Transverse colon (tissue), 4 donors: ENCODE measurements around the gene ZNF683. TPM values are rescaled to one million over a fixed set of nuclear protein-coding genes. Genes with fewer than 3 reads are reported as not detected.
"Not testable (repeated sequence)": the region's sequence is repeated elsewhere in the genome, so short reads cannot be mapped to it uniquely, and the experiment has no call there.

Source experiments
- DNase-seq: peaks from one replicate; pipeline ENCODE4 v3.0.0-alpha.2; 2019
- H3K27ac ChIP-seq, 4 donors: fragments of 200-600 bp; sonication (generic); 2 replicates each; pipeline ENCODE4 v1.5.1; 2016 to 2018; ENCODE audit warnings: inconsistent platforms in 4 of 4
- H3K27me3 ChIP-seq: fragments of 200-600 bp; sonication (generic); 2 replicates; pipeline ENCODE4 v1.5.1; 2017; ENCODE audit warnings: inconsistent platforms
- H3K36me3 ChIP-seq, 4 donors: fragments of 200-600 bp; sonication (generic); 2 replicates each; pipeline ENCODE4 v1.5.1; 2017 to 2019; ENCODE audit warnings: inconsistent platforms in 4 of 4
- H3K4me1 ChIP-seq, 4 donors: fragments of 200-600 bp; sonication (generic); 2 replicates each; pipeline ENCODE4 v1.5.1; 2017 to 2020; ENCODE audit warnings: inconsistent platforms in 4 of 4
- H3K4me3 ChIP-seq, 4 donors: fragments of 200-600 bp; sonication (generic); 1 replicate in 1 of 4; 2 replicates in 3 of 4; pipeline versions ENCODE4 v1.5.1 to v1.6.1; 2017 to 2019; ENCODE audit warnings: inconsistent platforms in 4 of 4
- H3K9me3 ChIP-seq, 2 donors: fragments of 200-600 bp; sonication (generic); 2 replicates each; pipeline ENCODE4 v1.5.1; 2017 to 2019; ENCODE audit warnings: inconsistent platforms in 2 of 2
- EP300 ChIP-seq: sonication (generic); formaldehyde crosslinking; IDR thresholded peaks from one replicate; pipeline ENCODE4 v1.6.1; 2017; ENCODE audit warnings: antibody characterized with exemption, low read depth
- POLR2A ChIP-seq: fragments of 450-650 bp; IDR thresholded peaks from one replicate; pipeline ENCODE4 v1.6.1; 2016; ENCODE audit warnings: antibody characterized with exemption, mild to moderate bottlenecking, moderate library complexity
- POLR2AphosphoS5 ChIP-seq, 3 donors: sonication (generic); formaldehyde crosslinking; IDR thresholded peaks; one replicate each; pipeline ENCODE4 v1.6.1; 2016; ENCODE audit warnings: antibody characterized with exemption in 3 of 3
- WGBS, 2 donors: methylation state at CpG; one replicate each; pipeline ENCODE4 v1.1.5; 2018; ENCODE audit warnings: low coverage in 1 of 2; 5-methylcytosine and 5-hydroxymethylcytosine counted together
- in situ Hi-C, 4 donors: fragments of 200-750 bp; cut with MboI; loops; one replicate each; pipeline versions ENCODE4 v1.15.0 to v1.15.1; 2017; ENCODE audit warnings: low sequenced_read_pairs in 3 of 4, low pct_ligation_motif_present in 1 of 4, low pct_unique_long_range_greater_than_20kb in 1 of 4
- intact Hi-C: fragments of 100-400 bp; cut with DNase I; formaldehyde crosslinking; loops from one replicate; pipeline ENCODE4 v1.15.1; 2023; ENCODE audit warnings: low total_unique reads
- total RNA-seq, 4 donors: library from RNA; depleted of rRNA; stranded (reverse); fragments of >200 nt; gene quantifications; one replicate each; pipeline ENCODE4 v1.1.0, GENCODE V29; 2016
- TF ChIP-seq, protein P1 (sequence below), 5 experiments: fragments of 200-600 bp in 3 of 5; fragments of 450-650 bp in 2 of 5; sonication (generic) in 3 of 5; IDR thresholded peaks; 1 replicate in 2 of 5; 2 replicates in 3 of 5; pipeline ENCODE4 v1.5.1; 2016 to 2017; ENCODE audit warnings: antibody characterized with exemption in 5 of 5, inconsistent platforms in 3 of 5, mild to moderate bottlenecking in 2 of 5, moderate library complexity in 1 of 5

ZNF683 gene
- total RNA-seq, 4 donors from 2014 or later = not detected

DNA sequence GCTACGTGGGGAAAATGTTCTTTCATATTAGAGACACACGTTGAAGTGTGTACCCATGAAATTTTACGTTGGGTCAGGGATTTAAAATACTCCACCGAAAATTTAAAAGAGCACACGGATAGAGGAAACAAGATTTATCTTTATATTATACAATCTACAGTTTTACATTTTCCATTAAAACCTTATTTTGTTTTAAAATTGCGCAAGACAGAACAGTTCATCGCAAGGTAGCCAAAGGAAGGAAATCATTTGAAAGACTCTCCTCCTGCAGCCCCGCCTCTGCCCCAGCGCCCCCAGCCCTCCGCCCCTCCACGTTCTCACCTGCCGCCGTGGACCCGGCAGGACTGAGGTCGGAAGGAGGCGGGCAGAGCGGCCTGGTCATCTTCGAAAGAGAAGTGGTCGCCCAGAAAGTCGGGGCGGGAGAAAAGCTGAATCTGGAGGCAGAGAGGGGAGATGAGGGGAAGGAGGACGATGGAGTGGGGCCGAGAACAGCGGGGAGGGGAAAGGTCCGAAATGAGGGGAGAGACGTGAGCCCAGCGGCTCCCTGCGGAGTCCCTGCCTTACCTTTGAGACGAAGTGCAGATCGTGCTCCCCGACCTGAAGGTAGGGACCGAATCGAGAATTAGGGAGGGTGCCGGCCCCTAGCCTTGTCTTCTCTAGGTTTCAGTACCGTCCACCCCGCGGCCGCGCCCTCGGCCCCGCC, 36.6 kb downstream of the ZNF683 start:
- H3K27me3 ChIP-seq = peaks cover 48% of the 10 kb centered on the region
- no peaks in the 10 kb centered on the region for H3K9me3 ChIP-seq
- in situ Hi-C loops = no loop called here
- H3K36me3 ChIP-seq = no peaks in the 10 kb centered on the region
- no peak for DNase-seq
- H3K4me1 ChIP-seq = peaks cover 0 to 21% (median 11%) of the 10 kb centered on the region in 4 donors
- 2 to 10% methylated on average over 13 to 41 of the region's 41 CpGs for WGBS, 2 donors
- H3K27ac ChIP-seq = peak overlapping the region in 1 of 4 donors; percentile 70
- peak overlapping the region; percentile 22 to 57 (median 34) for H3K4me3 ChIP-seq
- TF ChIP-seq EP300 = no peak
- TF ChIP-seq, protein P1, sequence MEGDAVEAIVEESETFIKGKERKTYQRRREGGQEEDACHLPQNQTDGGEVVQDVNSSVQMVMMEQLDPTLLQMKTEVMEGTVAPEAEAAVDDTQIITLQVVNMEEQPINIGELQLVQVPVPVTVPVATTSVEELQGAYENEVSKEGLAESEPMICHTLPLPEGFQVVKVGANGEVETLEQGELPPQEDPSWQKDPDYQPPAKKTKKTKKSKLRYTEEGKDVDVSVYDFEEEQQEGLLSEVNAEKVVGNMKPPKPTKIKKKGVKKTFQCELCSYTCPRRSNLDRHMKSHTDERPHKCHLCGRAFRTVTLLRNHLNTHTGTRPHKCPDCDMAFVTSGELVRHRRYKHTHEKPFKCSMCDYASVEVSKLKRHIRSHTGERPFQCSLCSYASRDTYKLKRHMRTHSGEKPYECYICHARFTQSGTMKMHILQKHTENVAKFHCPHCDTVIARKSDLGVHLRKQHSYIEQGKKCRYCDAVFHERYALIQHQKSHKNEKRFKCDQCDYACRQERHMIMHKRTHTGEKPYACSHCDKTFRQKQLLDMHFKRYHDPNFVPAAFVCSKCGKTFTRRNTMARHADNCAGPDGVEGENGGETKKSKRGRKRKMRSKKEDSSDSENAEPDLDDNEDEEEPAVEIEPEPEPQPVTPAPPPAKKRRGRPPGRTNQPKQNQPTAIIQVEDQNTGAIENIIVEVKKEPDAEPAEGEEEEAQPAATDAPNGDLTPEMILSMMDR (IDR thresholded peaks at IDR 0.05) = no peak
- intact Hi-C loops = no loop called here

DNA sequence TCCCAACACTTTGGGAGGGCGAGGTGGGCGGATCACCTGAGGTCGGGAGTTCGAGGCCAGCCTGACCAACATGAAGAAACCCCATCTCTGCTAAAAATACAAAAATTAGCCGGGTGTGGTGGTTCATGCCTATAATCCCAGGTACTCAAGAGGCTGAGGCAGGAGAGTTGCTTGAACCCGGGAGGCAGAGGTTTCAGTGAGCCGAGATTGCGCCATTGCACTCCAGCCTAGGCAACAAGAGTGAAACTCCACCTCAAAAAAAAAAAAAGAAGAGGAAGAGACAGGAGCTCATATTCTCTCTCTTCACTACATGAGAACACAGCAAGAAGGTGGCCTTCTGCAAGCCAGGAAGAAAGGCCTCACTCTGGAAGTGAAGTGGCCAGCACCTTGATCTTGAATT, 39.2 kb downstream of the ZNF683 start:
- H3K9me3 ChIP-seq, H3K4me3 ChIP-seq, intact Hi-C loops, DNase-seq, H3K27ac ChIP-seq, H3K36me3 ChIP-seq, in situ Hi-C loops: not testable (repeated sequence)
- H3K27me3 ChIP-seq = peaks cover 53% of the 10 kb centered on the region
- H3K4me1 ChIP-seq = peaks cover 0 to 21% (median 11%) of the 10 kb centered on the region in 4 donors
- 95% methylated on average over 8 of the region's 8 CpGs; no CpG with 5 or more reads in 1 of the 2 donors for WGBS, 2 donors

GRCh38 chr1:26330276-26330675, 42.3 kb downstream of the ZNF683 start:
- Histone ChIP-seq H3K27ac (no peak overlapping the region), H3K27me3 (peaks cover 40% of the 10 kb centered on the region), H3K4me1 (peaks cover 0 to 3% (median 0%) of the 10 kb centered on the region in 4 donors), H3K9me3 (no peaks in the 10 kb centered on the region), H3K4me3 (no peak overlapping the region), H3K36me3 (no peaks in the 10 kb centered on the region)
- TF ChIP-seq, protein P1 (IDR thresholded peaks at IDR 0.05) = no peak
- TF ChIP-seq EP300 = no peak
- TF ChIP-seq POLR2AphosphoS5 (IDR thresholded peaks at IDR 0.05) = no peak
- TF ChIP-seq POLR2A = no peak
- WGBS, 2 donors = 77 to 84% methylated on average over 2 to 5 of the region's 5 CpGs
- in situ Hi-C loops (no loop called here), intact Hi-C loops (no loop called here)
- no peak for DNase-seq

- H3K9me3 ChIP-seq, DNase-seq, intact Hi-C loops, H3K36me3 ChIP-seq, H3K27ac ChIP-seq, H3K4me1 ChIP-seq, H3K4me3 ChIP-seq: not testable (repeated sequence)
- peaks cover 31% of the 10 kb centered on the region for H3K27me3 ChIP-seq
- WGBS, 2 donors = 43 to 100% methylated on average over 1 to 4 of the region's 4 CpGs
- in situ Hi-C loops = loop anchor here in 3 of 4 donors (5.0 to 10.0 kb wide), 2 partner anchors 55 to 57 kb away; no protein-coding TSS in a partner anchor
These were observed 43.2 kb downstream of the ZNF683 start for GRCh38 chr1:26329380-26329779.

DNA sequence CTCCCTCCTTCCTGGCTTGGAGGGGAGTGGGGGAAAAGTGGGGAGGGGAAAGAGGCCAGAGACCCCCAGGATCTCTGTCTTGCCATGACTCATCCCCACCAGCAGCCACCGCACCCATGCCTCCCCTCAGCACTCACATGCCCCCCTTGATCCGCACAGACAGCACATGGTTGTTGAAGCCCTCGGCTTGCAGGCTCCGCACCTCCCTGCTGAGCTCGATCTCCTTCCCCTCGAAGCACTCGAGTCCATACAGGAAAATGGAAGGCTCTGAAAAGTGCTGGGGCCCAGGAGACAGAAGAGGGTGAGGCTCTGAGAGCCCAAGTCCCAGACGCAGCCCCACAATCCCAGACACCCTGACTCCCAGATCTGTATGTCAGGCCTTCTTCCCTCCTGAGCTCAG, 44.0 kb downstream of the ZNF683 start:
- H3K27ac ChIP-seq = no peak overlapping the region
- H3K9me3 ChIP-seq = no peaks in the 10 kb centered on the region
- 75 to 77% methylated on average over 5 to 8 of the region's 8 CpGs for WGBS, 2 donors
- intact Hi-C loops (no loop called here), in situ Hi-C loops (loop anchor here in 3 of 4 donors (5.0 to 10.0 kb wide), 2 partner anchors 54 to 56 kb away; no protein-coding TSS in a partner anchor)
- DNase-seq = no peak
- H3K4me1 ChIP-seq = no peaks in the 10 kb centered on the region
- H3K4me3 ChIP-seq = no peak overlapping the region
- TF ChIP-seq EP300 (no peak), POLR2A (no peak), POLR2AphosphoS5 (IDR thresholded peaks at IDR 0.05) (no peak)
- TF ChIP-seq, protein P1 (IDR thresholded peaks at IDR 0.05) = no peak
- H3K36me3 ChIP-seq = no peaks in the 10 kb centered on the region
- H3K27me3 ChIP-seq = peaks cover 23% of the 10 kb centered on the region
